Measurements from ENCODE around the gene UBR4. TPM values are rescaled to one million over a fixed set of nuclear protein-coding genes. Genes with fewer than 3 reads are reported as not detected.

Gene UBR4
- total RNA-seq, 6 experiments from 2014 or later: 73.0 to 132 (median 90.1) TPM

DNA sequence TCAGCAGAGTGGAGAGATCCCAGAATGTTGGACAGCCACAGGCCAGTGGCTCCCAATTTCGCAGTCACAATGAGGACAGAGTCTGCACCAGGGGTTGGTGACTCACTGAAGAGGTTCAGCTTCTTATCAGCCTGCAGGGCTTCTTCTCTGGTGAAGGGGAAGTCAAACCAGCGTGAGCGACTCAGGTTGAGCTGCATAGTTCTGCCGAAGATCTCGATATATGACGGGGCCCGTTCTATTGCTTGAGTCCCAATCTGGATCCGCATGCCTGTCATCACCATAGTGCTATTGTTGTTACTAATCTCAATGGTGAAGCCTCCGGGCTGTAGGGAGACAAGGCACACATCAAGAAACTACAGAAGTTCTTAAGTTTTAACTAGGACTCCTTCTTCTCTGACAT is 58.5 kb downstream of the UBR4 start:
- WGBS (ENCODE audit: insufficient coverage, low coverage, low lambda C conversion rate, missing lambda C conversion rate): 100% methylated on average over 1 of the region's 9 CpGs
- ATAC-seq (no peak), DNase-seq (no peak)
- intact Hi-C loops (cut with DNase I): no loop called here
- no peak for TF ChIP-seq POLR2A (IDR thresholded peaks at IDR 0.05)
- TF ChIP-seq, protein P1, sequence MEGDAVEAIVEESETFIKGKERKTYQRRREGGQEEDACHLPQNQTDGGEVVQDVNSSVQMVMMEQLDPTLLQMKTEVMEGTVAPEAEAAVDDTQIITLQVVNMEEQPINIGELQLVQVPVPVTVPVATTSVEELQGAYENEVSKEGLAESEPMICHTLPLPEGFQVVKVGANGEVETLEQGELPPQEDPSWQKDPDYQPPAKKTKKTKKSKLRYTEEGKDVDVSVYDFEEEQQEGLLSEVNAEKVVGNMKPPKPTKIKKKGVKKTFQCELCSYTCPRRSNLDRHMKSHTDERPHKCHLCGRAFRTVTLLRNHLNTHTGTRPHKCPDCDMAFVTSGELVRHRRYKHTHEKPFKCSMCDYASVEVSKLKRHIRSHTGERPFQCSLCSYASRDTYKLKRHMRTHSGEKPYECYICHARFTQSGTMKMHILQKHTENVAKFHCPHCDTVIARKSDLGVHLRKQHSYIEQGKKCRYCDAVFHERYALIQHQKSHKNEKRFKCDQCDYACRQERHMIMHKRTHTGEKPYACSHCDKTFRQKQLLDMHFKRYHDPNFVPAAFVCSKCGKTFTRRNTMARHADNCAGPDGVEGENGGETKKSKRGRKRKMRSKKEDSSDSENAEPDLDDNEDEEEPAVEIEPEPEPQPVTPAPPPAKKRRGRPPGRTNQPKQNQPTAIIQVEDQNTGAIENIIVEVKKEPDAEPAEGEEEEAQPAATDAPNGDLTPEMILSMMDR (IDR thresholded peaks at IDR 0.05): no peak
- Histone ChIP-seq H3K9me3 (no peaks in the 10 kb centered on the region), H3K27ac (no peak overlapping the region), H3K4me3 (no peak overlapping the region), H3K4me1 (no peaks in the 10 kb centered on the region), H3K36me3 (peaks cover 41 to 100% (median 83%) of the 10 kb centered on the region in 4 donors), H3K27me3 (no peaks in the 10 kb centered on the region)

DNA sequence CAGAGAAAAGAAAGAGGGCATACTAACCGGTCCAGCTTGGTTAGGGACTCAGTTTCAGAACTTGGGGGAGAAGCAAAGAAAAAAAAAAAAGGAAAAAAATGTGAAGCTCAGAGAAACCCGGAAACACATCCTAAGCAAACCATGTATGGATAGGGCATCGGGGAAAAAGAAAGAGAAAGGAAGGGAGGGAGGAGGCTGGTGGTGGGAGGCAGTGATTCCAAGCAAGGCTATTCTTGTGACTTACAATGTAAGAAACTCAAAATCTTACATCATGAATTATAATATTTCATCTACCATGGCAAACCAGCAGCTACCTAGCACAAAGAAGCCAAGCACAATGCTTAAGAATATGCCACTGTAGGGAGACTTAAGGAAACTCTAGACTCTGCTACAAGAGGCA is 60.3 kb downstream of the UBR4 start:
- Histone ChIP-seq H3K4me3 (no peak overlapping the region), H3K4me1 (no peaks in the 10 kb centered on the region), H3K27me3 (no peaks in the 10 kb centered on the region), H3K36me3 (peaks cover 44 to 100% (median 84%) of the 10 kb centered on the region in 4 donors), H3K9me3 (no peaks in the 10 kb centered on the region), H3K27ac (no peak overlapping the region)
- WGBS (ENCODE audit: insufficient coverage, low coverage, low lambda C conversion rate, missing lambda C conversion rate): 80% methylated on average over 1 of the region's 3 CpGs
- DNase-seq (no peak), ATAC-seq (no peak)
- intact Hi-C loops (cut with DNase I): no loop called here
- TF ChIP-seq POLR2A (IDR thresholded peaks at IDR 0.05): no peak
- TF ChIP-seq, protein P1 (IDR thresholded peaks at IDR 0.05): no peak

DNA sequence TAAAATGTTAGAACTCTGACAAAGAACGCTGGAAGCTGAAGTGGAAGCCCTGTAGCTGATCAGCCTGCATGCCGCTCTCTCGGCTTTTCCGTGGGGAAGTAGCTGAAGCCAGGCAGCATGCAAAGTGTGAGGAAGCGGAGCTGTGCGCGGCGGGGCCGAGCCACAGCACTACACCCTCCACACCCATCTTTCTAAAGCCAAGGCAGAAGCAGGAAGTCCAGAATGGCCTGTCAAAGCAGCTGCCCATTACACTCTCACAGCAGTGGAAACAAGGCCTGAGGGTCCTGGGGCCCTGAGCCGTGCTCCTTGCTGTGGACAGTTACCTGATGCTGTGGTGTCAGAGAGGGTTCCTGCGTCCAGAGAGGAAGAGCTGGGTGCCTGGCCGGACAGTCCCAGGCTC is 69.6 kb downstream of the UBR4 start:
- H3K4me3 ChIP-seq: no peak overlapping the region
- H3K36me3 ChIP-seq: peaks cover 10 to 89% (median 54%) of the 10 kb centered on the region in 4 donors
- WGBS (ENCODE audit: insufficient coverage, low coverage, low lambda C conversion rate, missing lambda C conversion rate): 66% methylated on average over 3 of the region's 12 CpGs
- TF ChIP-seq, protein P1 (IDR thresholded peaks at IDR 0.05): no peak
- no peak for TF ChIP-seq POLR2A (IDR thresholded peaks at IDR 0.05)
- peak; percentile 56 to 66 (median 61) for ATAC-seq
- H3K4me1 ChIP-seq: peaks cover 0 to 26% (median 8%) of the 10 kb centered on the region in 4 donors
- DNase-seq: no peak
- H3K9me3 ChIP-seq: no peaks in the 10 kb centered on the region
- no peak overlapping the region for H3K27ac ChIP-seq
- intact Hi-C loops (cut with DNase I): no loop called here
- H3K27me3 ChIP-seq: no peaks in the 10 kb centered on the region

DNA sequence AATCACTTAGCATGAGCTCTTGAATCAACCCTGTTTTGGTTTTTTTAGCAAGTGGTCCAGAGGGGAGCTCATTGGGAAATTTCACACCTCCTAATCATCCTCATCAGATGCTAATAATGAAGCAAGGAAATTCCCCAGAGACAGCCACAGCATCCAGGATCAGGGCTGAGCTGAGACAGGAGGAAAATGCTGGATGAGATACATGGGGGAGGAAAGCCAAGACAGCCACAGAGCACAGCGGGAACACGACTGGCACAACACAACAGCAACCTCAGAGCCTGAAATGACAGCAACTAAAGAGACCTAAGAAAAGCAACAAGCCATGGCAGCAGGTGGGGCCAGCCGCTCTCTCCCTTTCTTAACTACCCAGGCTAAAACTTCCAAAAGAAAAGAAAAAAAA is 70.4 kb downstream of the UBR4 start:
- DNase-seq: no peak
- no peak overlapping the region for H3K4me3 ChIP-seq

More for the DNA sequence above, 70.4 kb downstream of the UBR4 start:
- intact Hi-C loops (cut with DNase I): no loop called here
- Histone ChIP-seq H3K27me3 (no peaks in the 10 kb centered on the region), H3K36me3 (peaks cover 10 to 89% (median 51%) of the 10 kb centered on the region in 4 donors), H3K9me3 (no peaks in the 10 kb centered on the region), H3K27ac (peak overlapping the region in 1 of 3 donors; percentile 24), H3K4me1 (peaks cover 0 to 26% (median 8%) of the 10 kb centered on the region in 4 donors)
- 33% methylated on average over 3 of the region's 3 CpGs for WGBS (ENCODE audit: insufficient coverage, low coverage, low lambda C conversion rate, missing lambda C conversion rate)
- peak; percentile 28 to 56 (median 48) for ATAC-seq
- no peak for TF ChIP-seq POLR2A (IDR thresholded peaks at IDR 0.05)
- TF ChIP-seq, protein P1 (IDR thresholded peaks at IDR 0.05): no peak
